ENCODE results near the gene PRB3. TPM values are rescaled to one million over a fixed set of nuclear protein-coding genes. Genes with fewer than 3 reads are reported as not detected.

PRB3 gene
- total and polyA plus RNA-seq, 2 donors (not counting 1 experiment from before 2014, with no cell fraction given), result not detected

DNA sequence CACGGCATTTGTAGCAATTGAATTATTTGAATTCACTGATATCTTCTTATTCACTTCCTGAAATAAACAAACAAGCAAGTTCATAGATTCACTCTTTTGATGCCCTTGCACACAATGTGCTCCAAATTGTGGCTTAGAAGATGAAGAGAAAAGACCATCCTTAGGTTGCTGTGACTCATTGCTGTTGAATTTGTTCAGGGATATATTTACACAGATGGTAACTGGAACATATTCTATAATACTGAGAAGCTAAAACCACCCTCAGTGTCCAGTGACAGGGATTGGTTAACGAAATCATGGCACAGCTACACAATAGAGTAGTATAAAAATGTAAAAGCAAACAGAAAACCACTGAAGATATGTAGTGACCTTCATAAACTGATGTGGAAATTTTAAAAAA lies 37.6 kb upstream of the PRB3 start:
- H3K4me2 ChIP-seq (replicated peaks; ENCODE audit: low read depth, low read length, poor library complexity, severe bottlenecking), result no peak overlapping the region
- ChIA-PET POLR2A (no interaction called here), CTCF (no interaction called here)

DNA sequence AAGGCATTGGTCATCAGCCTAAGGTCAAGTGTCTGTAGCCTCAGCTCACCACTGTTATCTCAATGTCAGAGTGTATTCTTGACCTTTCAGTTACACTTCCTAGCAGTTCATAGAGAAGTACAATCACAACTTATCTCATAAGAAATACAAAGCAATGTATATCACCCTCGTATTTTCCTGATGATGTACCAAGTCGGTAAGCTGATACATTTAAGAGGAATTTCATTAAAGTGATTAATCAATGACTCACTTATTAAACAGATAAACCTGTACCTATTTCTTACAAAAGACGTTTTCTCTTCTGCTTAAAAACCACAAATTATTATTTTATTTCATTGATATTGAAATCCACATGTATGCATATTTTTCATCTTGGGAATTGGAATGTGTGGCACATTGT lies 3.9 kb upstream of the PRB3 start:
- no peak for ATAC-seq (ENCODE audit: low read depth)

More for the DNA sequence above, 37.6 kb upstream of the PRB3 start:
- DNase-seq (no peak), ATAC-seq (ENCODE audit: low read depth) (no peak)
- H3K4me1 Mint-ChIP-seq, result no peaks in the 10 kb centered on the region
- H3K9me3 ChIP-seq (ENCODE audit: control extremely low read depth in 1 of 3, control insufficient read depth in 2 of 3, insufficient read depth in 1 of 3, low read length in 2 of 3), result peaks cover 0 to 3% (median 0%) of the 10 kb centered on the region in 3 donors
- H3K79me2 ChIP-seq (ENCODE audit: control insufficient read depth, insufficient read depth, low read length), result no peaks in the 10 kb centered on the region
- WGBS (ENCODE audit: insufficient coverage), result no CpG with 5 or more reads among the region's 2 CpGs
- no peak overlapping the region for H3K4me3 ChIP-seq (ENCODE audit: control extremely low read depth in 1 of 5, extremely low read depth in 1 of 5, insufficient read depth in 1 of 5, low read depth in 2 of 5, low read length in 4 of 5)
- no peak overlapping the region for H2AFZ ChIP-seq (ENCODE audit: insufficient read depth, low read depth, low read length, poor library complexity, severe bottlenecking)
- H3K27me3 ChIP-seq (replicated peaks in 1 of 4; ENCODE audit: control extremely low read depth in 1 of 4, control insufficient read depth in 3 of 4, insufficient read depth in 4 of 4, low read length in 3 of 4), result no peaks in the 10 kb centered on the region
- H3K27ac Mint-ChIP-seq, result no peak overlapping the region
- no peaks in the 10 kb centered on the region for H4K20me1 ChIP-seq (ENCODE audit: control insufficient read depth, insufficient read depth, low read length, poor library complexity, severe bottlenecking)
- H3K4me1 ChIP-seq (ENCODE audit: control insufficient read depth in 2 of 2, insufficient read depth in 2 of 2, low read length in 2 of 2), result no peaks in the 10 kb centered on the region
- intact Hi-C loops (cut with micrococcal nuclease), result no loop called here
- H3K9me3 Mint-ChIP-seq (ENCODE audit: insufficient read depth), result peaks cover 4% of the 10 kb centered on the region
- H3K4me3 Mint-ChIP-seq, result no peak overlapping the region
- TF ChIP-seq, protein P1, sequence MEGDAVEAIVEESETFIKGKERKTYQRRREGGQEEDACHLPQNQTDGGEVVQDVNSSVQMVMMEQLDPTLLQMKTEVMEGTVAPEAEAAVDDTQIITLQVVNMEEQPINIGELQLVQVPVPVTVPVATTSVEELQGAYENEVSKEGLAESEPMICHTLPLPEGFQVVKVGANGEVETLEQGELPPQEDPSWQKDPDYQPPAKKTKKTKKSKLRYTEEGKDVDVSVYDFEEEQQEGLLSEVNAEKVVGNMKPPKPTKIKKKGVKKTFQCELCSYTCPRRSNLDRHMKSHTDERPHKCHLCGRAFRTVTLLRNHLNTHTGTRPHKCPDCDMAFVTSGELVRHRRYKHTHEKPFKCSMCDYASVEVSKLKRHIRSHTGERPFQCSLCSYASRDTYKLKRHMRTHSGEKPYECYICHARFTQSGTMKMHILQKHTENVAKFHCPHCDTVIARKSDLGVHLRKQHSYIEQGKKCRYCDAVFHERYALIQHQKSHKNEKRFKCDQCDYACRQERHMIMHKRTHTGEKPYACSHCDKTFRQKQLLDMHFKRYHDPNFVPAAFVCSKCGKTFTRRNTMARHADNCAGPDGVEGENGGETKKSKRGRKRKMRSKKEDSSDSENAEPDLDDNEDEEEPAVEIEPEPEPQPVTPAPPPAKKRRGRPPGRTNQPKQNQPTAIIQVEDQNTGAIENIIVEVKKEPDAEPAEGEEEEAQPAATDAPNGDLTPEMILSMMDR (IDR thresholded peaks at IDR 0.05), result no peak
- TF ChIP-seq EZH2 (IDR thresholded peaks at IDR 0.05; ENCODE audit: borderline replicate concordance, insufficient read depth, low read depth, low read length, poor library complexity, severe bottlenecking), result no peak
- H3K36me3 ChIP-seq (replicated peaks in 1 of 2; ENCODE audit: control extremely low read depth in 1 of 2, control insufficient read depth in 1 of 2, extremely low read depth in 1 of 2, insufficient read depth in 2 of 2, low read length in 1 of 2), result no peaks in the 10 kb centered on the region
- H3K27me3 Mint-ChIP-seq, result no peaks in the 10 kb centered on the region
- H3K9ac ChIP-seq (ENCODE audit: low read length), result no peak overlapping the region
- no peak overlapping the region for H3K27ac ChIP-seq (ENCODE audit: low read length in 2 of 2)

More for the DNA sequence above, 3.9 kb upstream of the PRB3 start:
- TF ChIP-seq EZH2 (IDR thresholded peaks at IDR 0.05; ENCODE audit: borderline replicate concordance, insufficient read depth, low read depth, low read length, poor library complexity, severe bottlenecking), result no peak
- TF ChIP-seq, protein P1 (IDR thresholded peaks at IDR 0.05), result no peak
- intact Hi-C loops (cut with micrococcal nuclease), result no loop called here
- H3K27ac ChIP-seq (ENCODE audit: low read length in 2 of 2), result no peak overlapping the region
- H3K27me3 ChIP-seq (replicated peaks in 1 of 4; ENCODE audit: control extremely low read depth in 1 of 4, control insufficient read depth in 3 of 4, insufficient read depth in 4 of 4, low read length in 3 of 4), result no peaks in the 10 kb centered on the region
- no peaks in the 10 kb centered on the region for H3K79me2 ChIP-seq (ENCODE audit: control insufficient read depth, insufficient read depth, low read length)
- no peaks in the 10 kb centered on the region for H3K9me3 Mint-ChIP-seq (ENCODE audit: insufficient read depth)
- CTCF ChIA-PET, result no interaction called here
- H3K4me2 ChIP-seq (replicated peaks; ENCODE audit: low read depth, low read length, poor library complexity, severe bottlenecking), result no peak overlapping the region
- H3K9ac ChIP-seq (ENCODE audit: low read length), result no peak overlapping the region
- H3K4me1 Mint-ChIP-seq, result no peaks in the 10 kb centered on the region
- WGBS (ENCODE audit: insufficient coverage), result no CpG with 5 or more reads among the region's 3 CpGs
- POLR2A ChIA-PET, result no interaction called here
- no peaks in the 10 kb centered on the region for H3K9me3 ChIP-seq (ENCODE audit: control extremely low read depth in 1 of 3, control insufficient read depth in 2 of 3, insufficient read depth in 1 of 3, low read length in 2 of 3)
- H4K20me1 ChIP-seq (ENCODE audit: control insufficient read depth, insufficient read depth, low read length, poor library complexity, severe bottlenecking), result no peaks in the 10 kb centered on the region
- H2AFZ ChIP-seq (ENCODE audit: insufficient read depth, low read depth, low read length, poor library complexity, severe bottlenecking), result no peak overlapping the region
- no peak overlapping the region for H3K4me3 Mint-ChIP-seq
- no peak for DNase-seq
- H3K27ac Mint-ChIP-seq, result no peak overlapping the region
- H3K4me1 ChIP-seq (ENCODE audit: control insufficient read depth in 2 of 2, insufficient read depth in 2 of 2, low read length in 2 of 2), result no peaks in the 10 kb centered on the region
- no peak overlapping the region for H3K4me3 ChIP-seq (ENCODE audit: control extremely low read depth in 1 of 5, extremely low read depth in 1 of 5, insufficient read depth in 1 of 5, low read depth in 2 of 5, low read length in 4 of 5)
- H3K27me3 Mint-ChIP-seq, result no peaks in the 10 kb centered on the region
- H3K36me3 ChIP-seq (replicated peaks in 1 of 2; ENCODE audit: control extremely low read depth in 1 of 2, control insufficient read depth in 1 of 2, extremely low read depth in 1 of 2, insufficient read depth in 2 of 2, low read length in 1 of 2), result no peaks in the 10 kb centered on the region
